Ascending aorta (tissue), 2 donors: Measurements from ENCODE around the gene PRIM1. TPM values are rescaled to one million over a fixed set of nuclear protein-coding genes. Genes with fewer than 3 reads are reported as not detected.

ENCODE experiments used
- DNase-seq, 2 donors: peaks; one replicate each; pipeline ENCODE4 v3.0.0-alpha.2; 2019; ENCODE audit warnings: low spot score in 2 of 2
- H3K27ac ChIP-seq, 2 donors: fragments of 200-600 bp; sonication (generic); one replicate each; pipeline ENCODE4 v1.5.1; 2016 to 2017; ENCODE audit warnings: mild to moderate bottlenecking in 1 of 2
- H3K27me3 ChIP-seq: fragments of 200-600 bp; sonication (generic); one replicate; pipeline ENCODE4 v1.5.1; 2017
- H3K36me3 ChIP-seq, 2 donors: fragments of 200-600 bp; sonication (generic); one replicate each; pipeline ENCODE4 v1.5.1; 2016
- H3K4me1 ChIP-seq, 2 donors: fragments of 200-600 bp; sonication (generic); one replicate each; pipeline ENCODE4 v1.5.1; 2016 to 2017; ENCODE audit warnings: mild to moderate bottlenecking in 1 of 2
- H3K4me3 ChIP-seq, 2 donors: fragments of 200-600 bp; sonication (generic); one replicate each; pipeline ENCODE4 v1.5.1; 2016 to 2017; ENCODE audit warnings: mild to moderate bottlenecking in 1 of 2
- H3K9me3 ChIP-seq, 2 donors: fragments of 200-600 bp; sonication (generic); one replicate each; pipeline ENCODE4 v1.5.1; 2016
- intact Hi-C: fragments of 100-400 bp; cut with DNase I; formaldehyde crosslinking; loops from one replicate; pipeline ENCODE4 v1.15.1; 2023
- total RNA-seq: library from RNA; depleted of rRNA; stranded (reverse); fragments of >200 nt; gene quantifications from one replicate; pipeline ENCODE4 v1.1.0, GENCODE V29; 2016
- TF ChIP-seq, protein P1 (sequence below), 3 experiments: fragments of 200-600 bp in 2 of 3; fragments of 450-650 bp in 1 of 3; sonication (generic) in 2 of 3; IDR thresholded peaks; one replicate each; pipeline ENCODE4 v1.5.1; 2016 to 2019; ENCODE audit warnings: antibody characterized with exemption in 3 of 3, mild to moderate bottlenecking in 1 of 3, moderate library complexity in 1 of 3

The PRIM1 gene
- total RNA-seq, 1 donor from 2014 or later: 20.9 TPM

DNA sequence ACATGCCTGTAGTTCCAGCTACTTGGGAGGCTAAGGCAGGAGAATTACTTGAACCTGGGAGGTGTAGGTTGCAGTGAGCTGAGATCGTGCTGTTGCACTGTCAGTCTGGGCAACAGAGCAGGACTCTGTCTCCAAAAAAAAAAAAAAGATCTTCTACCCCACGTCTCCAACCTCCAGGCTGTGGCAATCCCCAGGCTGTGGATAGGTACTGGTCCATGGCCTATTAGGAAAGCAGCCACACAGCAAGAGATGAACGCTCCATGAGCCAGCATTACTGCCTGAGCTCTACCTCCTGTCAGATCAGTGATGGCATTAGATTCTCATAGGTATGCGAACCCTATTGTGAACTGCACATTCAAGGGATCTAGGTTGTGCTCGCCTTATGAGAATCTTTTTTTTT lies 58.0 kb downstream of the PRIM1 start:
- peak in 1 of 2 donors; percentile 35 for DNase-seq
- H3K4me1 ChIP-seq: peaks cover 0 to 4% of the 10 kb centered on the region in 2 donors
- TF ChIP-seq, protein P1, sequence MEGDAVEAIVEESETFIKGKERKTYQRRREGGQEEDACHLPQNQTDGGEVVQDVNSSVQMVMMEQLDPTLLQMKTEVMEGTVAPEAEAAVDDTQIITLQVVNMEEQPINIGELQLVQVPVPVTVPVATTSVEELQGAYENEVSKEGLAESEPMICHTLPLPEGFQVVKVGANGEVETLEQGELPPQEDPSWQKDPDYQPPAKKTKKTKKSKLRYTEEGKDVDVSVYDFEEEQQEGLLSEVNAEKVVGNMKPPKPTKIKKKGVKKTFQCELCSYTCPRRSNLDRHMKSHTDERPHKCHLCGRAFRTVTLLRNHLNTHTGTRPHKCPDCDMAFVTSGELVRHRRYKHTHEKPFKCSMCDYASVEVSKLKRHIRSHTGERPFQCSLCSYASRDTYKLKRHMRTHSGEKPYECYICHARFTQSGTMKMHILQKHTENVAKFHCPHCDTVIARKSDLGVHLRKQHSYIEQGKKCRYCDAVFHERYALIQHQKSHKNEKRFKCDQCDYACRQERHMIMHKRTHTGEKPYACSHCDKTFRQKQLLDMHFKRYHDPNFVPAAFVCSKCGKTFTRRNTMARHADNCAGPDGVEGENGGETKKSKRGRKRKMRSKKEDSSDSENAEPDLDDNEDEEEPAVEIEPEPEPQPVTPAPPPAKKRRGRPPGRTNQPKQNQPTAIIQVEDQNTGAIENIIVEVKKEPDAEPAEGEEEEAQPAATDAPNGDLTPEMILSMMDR (IDR thresholded peaks at IDR 0.05): no peak
- intact Hi-C loops: no loop called here
- no peaks in the 10 kb centered on the region for H3K36me3 ChIP-seq
- H3K4me3 ChIP-seq: no peak overlapping the region
- no peaks in the 10 kb centered on the region for H3K9me3 ChIP-seq
- no peak overlapping the region for H3K27ac ChIP-seq
- H3K27me3 ChIP-seq: no peaks in the 10 kb centered on the region

DNA sequence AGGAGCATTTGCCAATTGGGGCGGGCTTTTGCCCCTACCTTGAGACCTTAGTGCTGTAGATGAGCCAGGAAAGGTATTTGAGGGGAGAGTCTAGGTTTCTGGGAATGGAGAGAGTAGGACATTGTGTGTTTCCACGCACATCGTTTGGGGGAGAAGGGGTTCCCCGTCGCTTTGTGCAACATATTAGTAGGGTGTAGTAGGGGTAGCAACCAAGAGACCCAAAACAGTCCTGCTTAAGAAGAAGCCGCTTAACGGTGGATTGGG lies 63.3 kb downstream of the PRIM1 start:
- TF ChIP-seq, protein P1 (IDR thresholded peaks at IDR 0.05): no peak
- Histone ChIP-seq H3K4me1 (peaks cover 8 to 22% of the 10 kb centered on the region in 2 donors), H3K27me3 (no peaks in the 10 kb centered on the region), H3K36me3 (no peaks in the 10 kb centered on the region), H3K27ac (peak overlapping the region; percentile 99 to 100), H3K9me3 (no peaks in the 10 kb centered on the region), H3K4me3 (peak overlapping the region; percentile 87 to 92)
- intact Hi-C loops: loop anchor here (1.0 to 2.0 kb wide), 3 partner anchors 37 to 52 kb away; partner anchors contain the start of gene NACA
- DNase-seq: no peak

DNA sequence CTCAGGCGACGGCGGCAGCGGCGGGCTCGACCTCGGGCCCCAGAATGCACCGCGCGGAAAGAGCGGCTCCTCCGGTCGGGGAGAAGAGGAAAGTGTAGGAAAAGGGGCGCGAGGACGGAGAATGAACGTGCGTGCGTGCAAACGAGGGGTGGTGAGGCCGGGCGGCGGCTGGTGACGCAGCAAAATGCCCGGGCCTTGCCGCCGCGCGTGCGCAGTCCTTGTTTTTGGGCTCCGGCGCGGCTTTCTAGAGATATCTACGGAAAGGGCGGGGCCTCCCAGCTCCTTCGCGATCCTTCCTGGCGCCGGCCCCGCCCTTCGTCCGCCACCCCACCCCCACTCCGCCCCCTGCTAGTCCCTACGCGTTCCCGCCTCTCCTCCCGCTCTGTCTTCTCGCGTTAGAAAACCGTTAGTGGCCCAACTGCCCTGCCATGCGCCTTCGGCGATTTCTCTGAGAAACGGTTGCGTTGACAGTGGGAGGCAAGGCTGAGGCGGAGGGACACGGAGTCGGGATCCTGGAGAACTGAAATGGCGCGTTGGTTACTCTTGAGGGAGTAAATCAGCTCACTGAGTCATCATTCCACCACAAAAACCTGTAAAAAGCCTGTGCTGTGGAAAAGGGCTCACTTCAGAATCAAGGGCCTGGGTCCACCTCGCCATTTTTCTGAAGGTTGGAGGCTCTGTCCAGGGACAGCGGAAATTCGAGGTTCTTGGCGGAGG lies 63.8 kb downstream of the PRIM1 start, which contains the start of gene PTGES3:
TSS of gene PTGES3 (minus strand) at position 156 of the 717 bp plus-strand sequence. CDS start 285 bp downstream, outside the sequence.
- Histone ChIP-seq H3K36me3 (no peaks in the 10 kb centered on the region), H3K4me1 (peaks cover 8 to 22% of the 10 kb centered on the region in 2 donors), H3K9me3 (no peaks in the 10 kb centered on the region), H3K27ac (peak within 1 kb of the TSS; percentile 99 to 100), H3K4me3 (peak within 1 kb of the TSS; percentile 87 to 92), H3K27me3 (no peaks in the 10 kb centered on the region)
- TF ChIP-seq, protein P1 (IDR thresholded peaks at IDR 0.05): no peak
- intact Hi-C loops: loop anchor here (1.0 to 2.0 kb wide), 3 partner anchors 37 to 51 kb away; partner anchors contain the start of gene NACA
- DNase-seq: peak; percentile 93 to 99

DNA sequence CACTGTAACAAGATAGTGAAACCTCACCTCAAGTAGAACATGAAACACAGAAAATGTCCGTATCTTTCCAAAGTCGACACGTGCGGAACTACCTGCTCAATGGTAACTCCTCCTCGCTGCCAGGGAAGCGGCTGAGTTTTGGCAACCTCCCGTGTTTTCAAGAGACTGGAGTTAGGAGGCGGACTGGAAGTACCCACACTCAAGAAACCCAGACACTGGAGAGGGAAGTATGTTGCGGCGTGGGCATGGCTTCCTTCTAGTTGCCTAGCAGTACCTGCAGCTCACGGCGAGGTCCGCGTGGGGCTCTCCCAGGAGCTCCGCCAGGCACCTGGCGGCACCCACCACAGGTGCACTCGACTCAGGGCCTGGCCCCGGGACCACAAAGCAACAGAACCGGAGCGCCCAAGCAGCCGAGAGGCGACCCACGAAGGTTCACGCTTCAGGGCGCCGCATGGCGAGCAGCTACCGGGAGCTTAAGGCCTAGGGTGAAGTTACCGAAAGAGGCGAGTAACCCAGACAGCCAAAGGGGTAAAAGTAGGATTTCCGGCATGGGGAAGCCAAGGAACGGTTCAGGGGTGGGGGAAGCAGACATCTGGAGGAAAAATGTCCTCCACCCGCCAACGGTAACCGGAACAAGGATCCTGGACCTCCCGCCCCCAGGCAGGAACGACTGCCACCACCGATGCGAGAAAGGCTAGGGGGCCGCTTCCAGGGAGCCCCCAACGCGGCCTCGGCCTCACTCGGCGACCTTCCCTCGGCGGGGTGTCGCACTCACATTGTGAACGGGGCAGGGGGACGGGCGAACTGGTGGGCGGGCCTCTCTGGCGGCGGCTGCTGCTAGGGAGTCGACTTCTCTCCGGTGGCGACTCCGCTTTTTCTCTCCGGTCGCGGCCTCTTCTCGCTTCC lies 64.6 kb downstream of the PRIM1 start:
- H3K9me3 ChIP-seq: no peaks in the 10 kb centered on the region
- intact Hi-C loops: loop anchor here (1.0 to 2.0 kb wide), 3 partner anchors 38 to 51 kb away; partner anchors contain the start of gene NACA
- peak; percentile 43 to 71 for DNase-seq

DNA sequence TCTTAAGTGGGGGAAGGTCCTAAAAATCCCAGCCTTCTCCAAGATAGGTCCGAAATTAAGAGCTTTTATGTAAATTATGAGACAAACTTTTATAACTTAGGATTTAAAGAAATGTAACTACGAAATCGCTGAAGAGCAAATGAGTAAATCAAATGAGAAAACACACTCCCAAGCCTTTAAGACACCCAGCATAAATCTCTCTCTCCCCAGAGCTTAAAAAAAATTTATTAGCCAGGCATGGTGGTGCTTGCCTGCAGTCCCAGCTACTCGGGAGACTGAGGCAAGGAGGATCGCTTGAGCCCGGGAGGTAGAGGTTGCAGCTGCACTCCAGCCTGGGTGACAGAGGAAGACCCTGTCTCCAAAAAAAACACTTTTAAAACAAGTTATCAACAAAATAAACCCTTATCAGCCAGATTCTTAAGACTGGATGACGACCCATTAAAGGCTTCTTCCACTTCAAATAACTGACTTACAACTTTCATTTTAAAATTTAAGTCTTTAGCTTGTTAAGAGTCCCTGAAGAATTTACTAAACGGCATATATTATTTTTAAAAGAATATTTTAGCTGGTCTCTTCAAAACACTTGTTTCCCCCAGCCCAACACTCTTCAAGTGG lies 67.3 kb downstream of the PRIM1 start:
- Histone ChIP-seq H3K27me3 (no peaks in the 10 kb centered on the region), H3K36me3 (peaks cover 0 to 6% of the 10 kb centered on the region in 2 donors), H3K9me3 (no peaks in the 10 kb centered on the region), H3K27ac (peak overlapping the region; percentile 57 to 99), H3K4me1 (peaks cover 13 to 28% of the 10 kb centered on the region in 2 donors), H3K4me3 (peak overlapping the region; percentile 35 to 87)
- intact Hi-C loops: no loop called here
- TF ChIP-seq, protein P1 (IDR thresholded peaks at IDR 0.05): no peak
- DNase-seq: peak in 1 of 2 donors; percentile 31

More for the DNA sequence above, 64.6 kb downstream of the PRIM1 start:
- peaks cover 13 to 22% of the 10 kb centered on the region in 2 donors for H3K4me1 ChIP-seq
- TF ChIP-seq, protein P1 (IDR thresholded peaks at IDR 0.05): no peak
- peak overlapping the region; percentile 87 to 92 for H3K4me3 ChIP-seq
- no peaks in the 10 kb centered on the region for H3K27me3 ChIP-seq
- peak overlapping the region; percentile 99 to 100 for H3K27ac ChIP-seq
- no peaks in the 10 kb centered on the region for H3K36me3 ChIP-seq
